Breast epithelium (tissue), 4 donors: Measurements from ENCODE around the gene SLC25A48. TPM values are rescaled to one million over a fixed set of nuclear protein-coding genes. Genes with fewer than 3 reads are reported as not detected.

Experiments
- DNase-seq, 2 donors: peaks; one replicate each; pipeline ENCODE4 v3.0.0-alpha.2; 2019; ENCODE audit warnings: low spot score in 2 of 2
- H3K27ac ChIP-seq, 2 donors: fragments of 200-600 bp; sonication (generic) in 1 of 2; one replicate each; pipeline ENCODE4 v1.5.1; 2016 to 2019; ENCODE audit warnings: mild to moderate bottlenecking in 1 of 2
- H3K27me3 ChIP-seq, 2 donors: fragments of 200-600 bp; sonication (generic) in 1 of 2; one replicate each; pipeline versions ENCODE4 v1.5.1 to v1.6.0; 2017 to 2019; ENCODE audit warnings: control low read depth in 1 of 2, mild to moderate bottlenecking in 1 of 2
- H3K36me3 ChIP-seq: fragments of 200-600 bp; one replicate; pipeline ENCODE4 v1.5.1; 2019
- H3K4me1 ChIP-seq, 2 donors: fragments of 200-600 bp; sonication (generic); one replicate each; pipeline ENCODE4 v1.5.1; 2016 to 2019; ENCODE audit warnings: control low read depth in 1 of 2
- H3K4me3 ChIP-seq, 3 donors: fragments of 200-600 bp; sonication (generic); 1 replicate in 2 of 3; 2 replicates in 1 of 3; pipeline ENCODE4 v1.5.1; 2016 to 2019; ENCODE audit warnings: mild to moderate bottlenecking in 3 of 3, moderate library complexity in 2 of 3
- H3K9me3 ChIP-seq, 2 donors: fragments of 200-600 bp; sonication (generic) in 1 of 2; one replicate each; pipeline ENCODE4 v1.5.1; 2016 to 2019; ENCODE audit warnings: control low read depth in 1 of 2
- CTCF ChIP-seq, 3 donors: fragments of 450-650 bp; IDR thresholded peaks; one replicate each; pipeline ENCODE4 v1.5.1; 2016 to 2017; ENCODE audit warnings: antibody characterized with exemption in 3 of 3, mild to moderate bottlenecking in 3 of 3, moderate library complexity in 3 of 3
- POLR2A ChIP-seq: fragments of 450-650 bp; IDR thresholded peaks from one replicate; pipeline ENCODE4 v1.6.1; 2016; ENCODE audit warnings: antibody characterized with exemption, mild to moderate bottlenecking, moderate library complexity
- POLR2AphosphoS5 ChIP-seq, 3 donors: sonication (generic); formaldehyde crosslinking; IDR thresholded peaks; one replicate each; pipeline ENCODE4 v1.6.1; 2017; ENCODE audit warnings: antibody characterized with exemption in 3 of 3
- intact Hi-C: fragments of 100-400 bp; cut with DNase I; formaldehyde crosslinking; loops from one replicate; pipeline ENCODE4 v1.15.1; 2023; ENCODE audit warnings: low total_unique reads
- total RNA-seq, 3 donors: library from RNA; depleted of rRNA; stranded (reverse); fragments of >200 nt; gene quantifications; one replicate each; pipeline ENCODE4 v1.1.0, GENCODE V29; 2016

The SLC25A48 gene
- total RNA-seq, 3 donors from 2014 or later: 0.33 to 6.2 (median 1.8) TPM

- Histone ChIP-seq H3K9me3 (peaks cover 0 to 8% of the 10 kb centered on the region in 2 donors), H3K27ac (no peak overlapping the region), H3K27me3 (peaks cover 0 to 14% of the 10 kb centered on the region in 2 donors), H3K4me3 (no peak overlapping the region), H3K4me1 (no peaks in the 10 kb centered on the region), H3K36me3 (no peaks in the 10 kb centered on the region)
- intact Hi-C loops: no loop called here
- no peak for DNase-seq
- TF ChIP-seq POLR2AphosphoS5 (IDR thresholded peaks at IDR 0.05): no peak
- TF ChIP-seq CTCF (IDR thresholded peaks at IDR 0.05): no peak
- TF ChIP-seq POLR2A: no peak
Measured at GRCh38 chr5:135840959-135841358, 6.5 kb downstream of the SLC25A48 start.

- no peak overlapping the region for H3K27ac ChIP-seq
- TF ChIP-seq POLR2AphosphoS5 (IDR thresholded peaks at IDR 0.05): no peak
- no peak for TF ChIP-seq CTCF (IDR thresholded peaks at IDR 0.05)
- no peak for TF ChIP-seq POLR2A
- peaks cover 0 to 8% of the 10 kb centered on the region in 2 donors for H3K27me3 ChIP-seq
- no peak for DNase-seq
- no peaks in the 10 kb centered on the region for H3K36me3 ChIP-seq
- H3K9me3 ChIP-seq: peaks cover 0 to 8% of the 10 kb centered on the region in 2 donors
- intact Hi-C loops: no loop called here
- no peaks in the 10 kb centered on the region for H3K4me1 ChIP-seq
- H3K4me3 ChIP-seq: no peak overlapping the region
Measured at GRCh38 chr5:135842737-135843136, 8.3 kb downstream of the SLC25A48 start.

GRCh38 chr5:135843571-135844337 is 9.3 kb downstream of the SLC25A48 start:
- H3K4me3 ChIP-seq: no peak overlapping the region
- H3K4me1 ChIP-seq: no peaks in the 10 kb centered on the region
- intact Hi-C loops: no loop called here
- H3K36me3 ChIP-seq: no peaks in the 10 kb centered on the region
- DNase-seq: no peak
- H3K27ac ChIP-seq: no peak overlapping the region
- H3K9me3 ChIP-seq: peaks cover 0 to 1% of the 10 kb centered on the region in 2 donors
- H3K27me3 ChIP-seq: peaks cover 0 to 8% of the 10 kb centered on the region in 2 donors
- TF ChIP-seq CTCF (IDR thresholded peaks at IDR 0.05) (no peak), POLR2AphosphoS5 (IDR thresholded peaks at IDR 0.05) (no peak)

- no peaks in the 10 kb centered on the region for H3K36me3 ChIP-seq
Measured at GRCh38 chr5:135846311-135846710, 11.8 kb downstream of the SLC25A48 start.

More at GRCh38 chr5:135846311-135846710, 11.8 kb downstream of the SLC25A48 start:
- intact Hi-C loops: no loop called here
- Histone ChIP-seq H3K4me3 (no peak overlapping the region), H3K9me3 (no peaks in the 10 kb centered on the region), H3K27me3 (peaks cover 0 to 8% of the 10 kb centered on the region in 2 donors), H3K4me1 (no peaks in the 10 kb centered on the region), H3K27ac (no peak overlapping the region)
- no peak for DNase-seq
- TF ChIP-seq CTCF (IDR thresholded peaks at IDR 0.05) (no peak), POLR2AphosphoS5 (IDR thresholded peaks at IDR 0.05) (no peak), POLR2A (no peak)
